LNCaP clone FGC (cell line): ENCODE measurements around the gene MYO16.

Source experiments
- DNase-seq: peaks from one replicate; pipeline ENCODE4 v3.0.0-alpha.2; 2011; ENCODE audit warnings: low read depth
- H3K4me3 ChIP-seq: 2 replicates; pipeline ENCODE4 v1.5.1; 2011; ENCODE audit warnings: mild to moderate bottlenecking, low read depth, low read length, control low read depth
- TF ChIP-seq, protein P1 (sequence below): IDR thresholded peaks from 2 replicates; pipeline ENCODE4 v1.5.1; 2012; ENCODE audit warnings: mild to moderate bottlenecking; ENCODE audit not compliant: control insufficient read depth, insufficient read depth; ENCODE audit errors: extremely low read depth

The MYO16 gene

DNA sequence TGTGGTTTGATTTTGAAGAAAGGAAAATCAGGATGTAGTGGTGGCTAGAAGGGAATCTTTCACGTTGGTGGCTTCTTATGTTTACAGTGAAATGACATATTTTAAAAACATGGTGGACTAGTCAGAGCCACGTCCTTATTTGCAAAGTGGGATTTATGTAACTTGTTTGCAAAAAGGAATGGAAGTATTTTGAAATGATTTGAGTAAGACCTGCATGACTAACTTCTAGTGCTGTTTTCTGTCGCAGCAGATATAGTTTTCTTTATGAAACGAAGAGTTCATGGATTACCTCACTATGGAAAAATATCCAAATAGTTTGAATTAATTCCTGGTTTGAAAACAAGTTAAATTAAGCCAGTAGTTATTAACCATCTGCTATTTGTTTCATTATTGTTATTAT, 476.5 kb downstream of the MYO16 start:
- DNase-seq: no peak
- TF ChIP-seq, protein P1, sequence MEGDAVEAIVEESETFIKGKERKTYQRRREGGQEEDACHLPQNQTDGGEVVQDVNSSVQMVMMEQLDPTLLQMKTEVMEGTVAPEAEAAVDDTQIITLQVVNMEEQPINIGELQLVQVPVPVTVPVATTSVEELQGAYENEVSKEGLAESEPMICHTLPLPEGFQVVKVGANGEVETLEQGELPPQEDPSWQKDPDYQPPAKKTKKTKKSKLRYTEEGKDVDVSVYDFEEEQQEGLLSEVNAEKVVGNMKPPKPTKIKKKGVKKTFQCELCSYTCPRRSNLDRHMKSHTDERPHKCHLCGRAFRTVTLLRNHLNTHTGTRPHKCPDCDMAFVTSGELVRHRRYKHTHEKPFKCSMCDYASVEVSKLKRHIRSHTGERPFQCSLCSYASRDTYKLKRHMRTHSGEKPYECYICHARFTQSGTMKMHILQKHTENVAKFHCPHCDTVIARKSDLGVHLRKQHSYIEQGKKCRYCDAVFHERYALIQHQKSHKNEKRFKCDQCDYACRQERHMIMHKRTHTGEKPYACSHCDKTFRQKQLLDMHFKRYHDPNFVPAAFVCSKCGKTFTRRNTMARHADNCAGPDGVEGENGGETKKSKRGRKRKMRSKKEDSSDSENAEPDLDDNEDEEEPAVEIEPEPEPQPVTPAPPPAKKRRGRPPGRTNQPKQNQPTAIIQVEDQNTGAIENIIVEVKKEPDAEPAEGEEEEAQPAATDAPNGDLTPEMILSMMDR: no peak
- no peak overlapping the region for H3K4me3 ChIP-seq

DNA sequence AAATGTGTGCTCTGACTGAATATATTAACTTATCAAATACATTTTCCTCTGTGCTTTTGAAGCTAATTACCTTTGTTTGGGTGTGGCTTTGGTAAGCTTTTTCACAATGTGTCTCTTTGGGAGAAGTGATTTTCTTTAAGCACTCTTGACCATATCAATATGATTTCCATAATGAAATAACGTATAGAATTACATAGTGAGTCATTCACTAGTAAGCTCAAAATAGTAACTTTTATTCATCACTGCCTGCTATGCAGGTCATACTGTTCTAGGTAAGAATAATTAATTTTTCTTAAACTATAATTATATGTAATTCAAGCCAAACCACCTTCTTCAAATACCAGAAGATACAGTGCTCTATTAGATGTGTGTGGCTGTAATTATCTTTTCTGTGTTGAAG, 480.7 kb downstream of the MYO16 start:
- TF ChIP-seq, protein P1: no peak
- no peak for DNase-seq

DNA sequence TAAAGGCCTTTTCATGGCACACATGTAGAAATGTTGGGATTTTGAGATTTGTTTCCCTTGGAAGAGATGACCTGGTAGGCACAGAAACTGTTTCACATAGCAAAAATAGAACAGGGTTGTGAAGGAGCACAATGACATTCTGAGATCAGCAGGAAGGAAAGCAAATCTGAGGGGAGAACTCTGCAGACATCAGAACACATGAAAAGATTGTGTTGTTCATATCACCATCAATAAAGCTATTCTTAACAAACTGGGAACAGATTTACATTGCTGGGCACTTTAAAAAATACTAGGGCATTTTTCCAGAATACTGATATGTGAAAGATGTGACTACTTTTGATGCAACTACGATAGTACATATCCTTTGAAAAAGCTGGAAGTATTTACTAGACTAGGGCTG, 481.7 kb downstream of the MYO16 start:
- H3K4me3 ChIP-seq: no peak overlapping the region
- no peak for DNase-seq
- TF ChIP-seq, protein P1: no peak

More for the DNA sequence above, 480.7 kb downstream of the MYO16 start:
- no peak overlapping the region for H3K4me3 ChIP-seq

DNA sequence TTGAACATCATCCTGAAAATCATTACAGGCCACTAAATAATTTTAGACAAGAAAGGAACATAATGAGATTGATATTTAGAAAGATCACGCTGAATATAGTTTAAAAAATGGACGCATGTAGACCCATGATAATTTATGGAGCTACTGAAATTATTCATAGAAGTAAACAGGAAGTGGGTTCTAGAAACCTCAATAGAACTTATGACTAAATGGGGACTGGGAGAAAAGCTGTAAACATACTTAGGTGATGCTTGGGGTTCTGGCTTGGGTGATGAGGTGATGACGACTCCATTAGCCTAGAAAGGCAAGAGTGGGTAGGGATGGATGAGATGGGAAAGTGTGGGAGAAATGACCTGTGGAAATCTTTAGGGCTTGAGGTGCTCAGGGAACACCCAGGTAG, 484.0 kb downstream of the MYO16 start:
- H3K4me3 ChIP-seq: no peak overlapping the region
- no peak for DNase-seq

DNA sequence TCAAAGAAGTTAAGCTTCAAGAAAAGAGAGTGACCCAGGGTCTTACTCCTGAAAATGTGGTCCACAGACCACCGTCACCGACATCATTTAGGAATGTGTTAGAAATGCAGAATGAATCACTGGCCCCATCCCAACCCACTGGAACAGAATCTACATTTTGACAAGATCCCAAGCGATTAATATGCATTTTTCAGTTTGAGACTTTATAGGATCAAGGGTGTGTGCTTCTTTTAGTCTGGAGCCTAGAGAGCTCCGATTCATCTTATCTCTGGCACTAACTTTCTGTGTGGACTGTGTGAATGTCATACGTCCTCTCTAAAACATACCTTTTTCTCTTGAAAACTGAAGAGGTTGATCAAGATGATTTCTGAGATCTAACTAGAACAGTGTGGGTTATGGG, 484.8 kb downstream of the MYO16 start:
- no peak for DNase-seq
- TF ChIP-seq, protein P1: no peak

More for the DNA sequence above, 484.0 kb downstream of the MYO16 start:
- TF ChIP-seq, protein P1: no peak

DNA sequence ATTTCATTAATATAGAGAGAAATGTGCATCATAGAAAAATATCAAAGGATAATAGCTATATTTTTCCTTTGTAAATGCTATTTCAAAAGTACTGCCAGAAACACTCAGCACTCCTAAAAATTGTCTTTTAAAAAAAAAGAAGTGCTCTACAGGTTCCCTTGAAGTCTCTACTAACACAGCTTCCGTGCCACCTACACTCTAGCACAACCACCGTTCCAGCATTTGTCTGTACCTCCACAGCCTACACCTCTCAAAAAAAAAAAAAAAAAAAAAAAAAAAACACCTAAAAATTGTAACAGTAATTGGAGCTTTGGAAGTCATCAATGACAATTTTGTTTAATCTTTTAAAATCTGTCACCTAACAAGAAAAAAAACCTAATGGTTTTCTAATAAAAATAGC, 485.6 kb downstream of the MYO16 start:
- no peak for DNase-seq
- TF ChIP-seq, protein P1: no peak
- no peak overlapping the region for H3K4me3 ChIP-seq

More for the DNA sequence above, 484.8 kb downstream of the MYO16 start:
- no peak overlapping the region for H3K4me3 ChIP-seq

DNA sequence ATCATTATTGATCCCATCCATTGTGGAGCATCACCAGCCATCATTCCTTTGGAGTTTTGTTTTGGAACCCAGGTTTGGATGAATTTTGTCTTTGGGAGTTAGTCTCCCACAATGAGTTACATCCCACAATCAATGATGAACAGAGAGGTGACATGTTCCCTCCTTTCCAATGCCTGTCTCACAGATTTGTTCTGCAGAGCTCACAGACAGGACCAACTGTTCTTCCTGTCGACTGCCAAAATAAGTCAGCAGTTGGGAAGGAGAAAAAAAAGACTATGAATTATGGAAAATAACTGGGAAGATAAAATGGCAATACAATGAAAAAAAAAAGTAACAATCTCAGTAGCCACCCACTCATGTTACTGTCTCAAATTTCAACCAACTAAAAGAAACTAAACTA, 489.1 kb downstream of the MYO16 start:
- no peak overlapping the region for H3K4me3 ChIP-seq
- no peak for DNase-seq
- TF ChIP-seq, protein P1: no peak
